HEK293 (cell line): ENCODE data around the gene AASDH.

ENCODE experiments used
- CTCF ChIA-PET: fragments of 350-600 bp; formaldehyde crosslinking; extraction: SDS; loops from one replicate; lab custom pipeline; 2021; ENCODE audit warnings: antibody characterized with exemption; lab: Yijun Ruan, JAX
- POLR2A ChIA-PET: fragments of 300-600 bp; formaldehyde crosslinking; extraction: SDS; loops from one replicate; lab custom pipeline; 2020; ENCODE audit warnings: antibody characterized with exemption, inconsistent platforms; lab: Yijun Ruan, JAX
- H3K27ac ChIP-seq: fragments of 200-500 bp; sonication (Bioruptor generic); 2 replicates; pipeline ENCODE4 v1.5.1; 2014; ENCODE audit warnings: low read depth, low read length, control low read depth, inconsistent platforms; ENCODE audit errors: extremely low read depth
- H3K36me3 ChIP-seq, 2 experiments: fragments of 200-500 bp in 1 of 2; sonication (Bioruptor generic) in 1 of 2; 1 replicate in 1 of 2; 2 replicates in 1 of 2; pipeline ENCODE4 v1.5.1; 2014 to 2017; ENCODE audit warnings: inconsistent platforms in 2 of 2, low read length in 2 of 2; ENCODE audit not compliant: control insufficient read depth in 2 of 2, insufficient read depth in 1 of 2
- H3K4me1 ChIP-seq: fragments of 200-500 bp; sonication (Bioruptor generic); 2 replicates; pipeline ENCODE4 v1.5.1; 2014; ENCODE audit warnings: mild to moderate bottlenecking, low read length, inconsistent platforms; ENCODE audit not compliant: control insufficient read depth, insufficient read depth
- H3K4me3 ChIP-seq: 2 replicates; pipeline ENCODE4 v1.5.1; 2011; ENCODE audit warnings: low read depth, mild to moderate bottlenecking, control low read depth, low read length, moderate library complexity
- H3K9me3 ChIP-seq: fragments of 200-500 bp; sonication (Bioruptor generic); 2 replicates; pipeline ENCODE4 v1.5.1; 2014; ENCODE audit warnings: low read depth, low read length, inconsistent platforms; ENCODE audit not compliant: control insufficient read depth, insufficient read depth
- KLF10 ChIP-seq: fragments of 450-650 bp; IDR thresholded peaks from 2 replicates; pipeline ENCODE4 v1.5.1; 2018; ENCODE audit warnings: missing biosample characterization, mild to moderate bottlenecking, missing genetic modification characterization
- KLF7 ChIP-seq: fragments of 450-650 bp; formaldehyde crosslinking; IDR thresholded peaks from 2 replicates; pipeline ENCODE4 v1.5.1; 2016; ENCODE audit warnings: missing biosample characterization, missing genetic modification characterization, borderline replicate concordance
- PRDM10 ChIP-seq: fragments of 450-650 bp; formaldehyde crosslinking; IDR thresholded peaks from 2 replicates; pipeline ENCODE4 v1.5.1; 2016; ENCODE audit warnings: missing biosample characterization, missing genetic modification characterization
- SCRT2 ChIP-seq: fragments of 450-650 bp; formaldehyde crosslinking; IDR thresholded peaks from 2 replicates; pipeline ENCODE4 v1.5.1; 2016; ENCODE audit warnings: missing biosample characterization, missing genetic modification characterization
- TRIM28 ChIP-seq: IDR thresholded peaks from 2 replicates; pipeline ENCODE4 v1.6.1; 2011; ENCODE audit warnings: low read length, control low read depth, borderline replicate concordance
- ZNF202 ChIP-seq: fragments of 450-650 bp; formaldehyde crosslinking; IDR thresholded peaks from 2 replicates; pipeline ENCODE4 v1.5.1; 2016; ENCODE audit warnings: missing biosample characterization, missing genetic modification characterization, borderline replicate concordance
- ZNF274 ChIP-seq, 2 experiments: fragments of 200-500 bp in 1 of 2; fragments of 450-650 bp in 1 of 2; sonication (Bioruptor generic) in 1 of 2; formaldehyde crosslinking in 1 of 2; IDR thresholded peaks; 2 replicates each; pipeline versions ENCODE4 v1.5.1 to v1.6.1; 2014 to 2016; ENCODE audit warnings: borderline replicate concordance in 1 of 2, inconsistent platforms in 1 of 2, low read length in 1 of 2, missing biosample characterization in 1 of 2, missing genetic modification characterization in 1 of 2
- ZNF404 ChIP-seq: fragments of 450-650 bp; formaldehyde crosslinking; IDR thresholded peaks from 2 replicates; pipeline ENCODE4 v1.5.1; 2017; ENCODE audit warnings: missing biosample characterization, missing genetic modification characterization
- ZNF423 ChIP-seq: fragments of 450-650 bp; formaldehyde crosslinking; IDR thresholded peaks from 2 replicates; pipeline ENCODE4 v1.5.1; 2016; ENCODE audit warnings: missing biosample characterization, missing genetic modification characterization
- ZNF518A ChIP-seq: fragments of 450-650 bp; formaldehyde crosslinking; conservative IDR thresholded peaks from 2 replicates; pipeline ENCODE4 v1.5.1; 2016; ENCODE audit warnings: low read depth, missing biosample characterization, missing genetic modification characterization
- ZNF544 ChIP-seq: fragments of 450-650 bp; formaldehyde crosslinking; IDR thresholded peaks from 2 replicates; pipeline ENCODE4 v1.5.0; 2017; ENCODE audit warnings: missing biosample characterization, missing genetic modification characterization
- ZNF548 ChIP-seq: fragments of 450-650 bp; formaldehyde crosslinking; IDR thresholded peaks from 2 replicates; pipeline ENCODE4 v1.5.1; 2016; ENCODE audit warnings: missing biosample characterization, missing genetic modification characterization
- ZNF555 ChIP-seq: fragments of 450-650 bp; formaldehyde crosslinking; conservative IDR thresholded peaks from 2 replicates; pipeline ENCODE4 v1.5.1; 2017; ENCODE audit warnings: missing biosample characterization, mild to moderate bottlenecking, missing genetic modification characterization, inconsistent platforms
- ZNF776 ChIP-seq: fragments of 450-650 bp; formaldehyde crosslinking; IDR thresholded peaks from 2 replicates; pipeline ENCODE4 v1.5.0; 2017; ENCODE audit warnings: missing biosample characterization, missing genetic modification characterization, borderline replicate concordance

AASDH gene

GRCh38 chr4:56372774-56373173 lies 14.5 kb downstream of the AASDH start:
- TF ChIP-seq ZNF202 (tag by site-specific recombination) (no peak), PRDM10 (tag by site-specific recombination) (no peak), ZNF274 (IDR thresholded peaks at IDR 0.05; ENCODE audit: low read length) (no peak), ZNF274 (tag by site-specific recombination; IDR thresholded peaks at IDR 0.05; ENCODE audit: borderline replicate concordance) (no peak), ZNF776 (tag by site-specific recombination) (no peak), SCRT2 (tag by site-specific recombination) (no peak), TRIM28 (no peak), ZNF555 (tag by site-specific recombination) (no peak), ZNF404 (tag by site-specific recombination) (no peak), ZNF423 (tag by site-specific recombination) (no peak)
- H3K27ac ChIP-seq: no peak overlapping the region
- peaks cover 0 to 34% of the 10 kb centered on the region in 2 experiments for H3K36me3 ChIP-seq
- no peaks in the 10 kb centered on the region for H3K4me1 ChIP-seq
- CTCF ChIA-PET: interaction anchor here (0.5 kb wide), 1 partner anchor 17 kb away, joined by 3 read pairs; no protein-coding TSS in a partner anchor
- POLR2A ChIA-PET: no interaction called here
- no peaks in the 10 kb centered on the region for H3K9me3 ChIP-seq
- no peak overlapping the region for H3K4me3 ChIP-seq

- Histone ChIP-seq H3K27ac (no peak overlapping the region), H3K9me3 (no peaks in the 10 kb centered on the region), H3K4me3 (no peak overlapping the region), H3K36me3 (peaks cover 0 to 28% of the 10 kb centered on the region in 2 experiments), H3K4me1 (no peaks in the 10 kb centered on the region)
- TF ChIP-seq ZNF518A: no peak
- TF ChIP-seq ZNF544 (tag by site-specific recombination): no peak
- no peak for TF ChIP-seq ZNF548 (tag by site-specific recombination)
- no peak for TF ChIP-seq KLF7 (tag by site-specific recombination)
- TF ChIP-seq KLF10: no peak
- ChIA-PET POLR2A (no interaction called here), CTCF (interaction anchor here (0.6 kb wide), 1 partner anchor 539 kb away, joined by 3 read pairs; no protein-coding TSS in a partner anchor)
Observed at GRCh38 chr4:56371426-56372220, 15.7 kb downstream of the AASDH start.
